ENCODE data around the gene PSMB4.
"Not testable (repeated sequence)": the region's sequence is repeated elsewhere in the genome, so short reads cannot be mapped to it uniquely, and the experiment has no call there.

The PSMB4 gene

GRCh38 chr1:151372058-151372934, 27.1 kb upstream of the PSMB4 start, which contains the start of gene SELENBP1:
SELENBP1 (minus strand) TSS chr1:151372705; CDS start chr1:151372641, 64 bp downstream.
- DNase-seq (ENCODE audit: low read depth), result peak; percentile 79
- H3K4me3 ChIP-seq (ENCODE audit: low read depth, low read length), result peak within 1 kb of the TSS; percentile 48
- TF ChIP-seq, protein P1, sequence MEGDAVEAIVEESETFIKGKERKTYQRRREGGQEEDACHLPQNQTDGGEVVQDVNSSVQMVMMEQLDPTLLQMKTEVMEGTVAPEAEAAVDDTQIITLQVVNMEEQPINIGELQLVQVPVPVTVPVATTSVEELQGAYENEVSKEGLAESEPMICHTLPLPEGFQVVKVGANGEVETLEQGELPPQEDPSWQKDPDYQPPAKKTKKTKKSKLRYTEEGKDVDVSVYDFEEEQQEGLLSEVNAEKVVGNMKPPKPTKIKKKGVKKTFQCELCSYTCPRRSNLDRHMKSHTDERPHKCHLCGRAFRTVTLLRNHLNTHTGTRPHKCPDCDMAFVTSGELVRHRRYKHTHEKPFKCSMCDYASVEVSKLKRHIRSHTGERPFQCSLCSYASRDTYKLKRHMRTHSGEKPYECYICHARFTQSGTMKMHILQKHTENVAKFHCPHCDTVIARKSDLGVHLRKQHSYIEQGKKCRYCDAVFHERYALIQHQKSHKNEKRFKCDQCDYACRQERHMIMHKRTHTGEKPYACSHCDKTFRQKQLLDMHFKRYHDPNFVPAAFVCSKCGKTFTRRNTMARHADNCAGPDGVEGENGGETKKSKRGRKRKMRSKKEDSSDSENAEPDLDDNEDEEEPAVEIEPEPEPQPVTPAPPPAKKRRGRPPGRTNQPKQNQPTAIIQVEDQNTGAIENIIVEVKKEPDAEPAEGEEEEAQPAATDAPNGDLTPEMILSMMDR (conservative IDR thresholded peaks at IDR 0.05; ENCODE audit: low read depth, low read length), result no peak

GRCh38 chr1:151373196-151373595, 26.2 kb upstream of the PSMB4 start:
- TF ChIP-seq, protein P1 (conservative IDR thresholded peaks at IDR 0.05; ENCODE audit: low read depth, low read length), result no peak
- no peak for DNase-seq (ENCODE audit: low read depth)
- no peak overlapping the region for H3K4me3 ChIP-seq (ENCODE audit: low read depth, low read length)

GRCh38 chr1:151377150-151377884, 22.1 kb upstream of the PSMB4 start:
- DNase-seq (ENCODE audit: low read depth), result no peak
- H3K4me3 ChIP-seq (ENCODE audit: low read depth, low read length), result no peak overlapping the region
- TF ChIP-seq, protein P1 (conservative IDR thresholded peaks at IDR 0.05; ENCODE audit: low read depth, low read length), result no peak

- TF ChIP-seq, protein P1 (conservative IDR thresholded peaks at IDR 0.05; ENCODE audit: low read depth, low read length), result no peak
Observed at GRCh38 chr1:151384584-151384983, 14.8 kb upstream of the PSMB4 start.

DNA sequence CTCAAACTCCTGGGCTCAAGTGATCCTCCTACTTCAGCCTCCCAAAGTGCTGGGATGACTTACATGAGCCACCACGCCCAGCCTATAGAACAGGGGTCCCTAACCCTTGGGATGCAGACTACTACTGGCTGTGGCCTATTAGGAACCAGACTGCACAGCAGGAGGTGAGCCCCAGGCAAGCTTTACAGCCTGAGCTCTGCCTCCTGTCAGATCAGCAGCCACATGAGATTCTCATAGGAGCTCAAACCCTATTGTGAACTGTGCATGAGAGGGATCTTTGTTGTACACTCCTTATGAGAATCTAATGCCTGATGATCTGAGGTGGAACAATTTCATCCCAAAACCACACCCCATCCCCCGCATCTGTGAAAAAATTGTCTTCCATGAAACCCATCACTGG, 13.4 kb upstream of the PSMB4 start:
- no peak for DNase-seq (ENCODE audit: low read depth)
- TF ChIP-seq, protein P1 (conservative IDR thresholded peaks at IDR 0.05; ENCODE audit: low read depth, low read length), result no peak

More at GRCh38 chr1:151384584-151384983, 14.8 kb upstream of the PSMB4 start:
- H3K4me3 ChIP-seq (ENCODE audit: low read depth, low read length), result no peak overlapping the region
- no peak for DNase-seq (ENCODE audit: low read depth)

GRCh38 chr1:151390221-151391078, 8.9 kb upstream of the PSMB4 start:
- not testable (repeated sequence) for DNase-seq (ENCODE audit: low read depth); H3K4me3 ChIP-seq (ENCODE audit: low read depth, low read length)

More for the DNA sequence above, 13.4 kb upstream of the PSMB4 start:
- H3K4me3 ChIP-seq (ENCODE audit: low read depth, low read length), result no peak overlapping the region

Measured in choroid plexus epithelial cell (primary cell).